Stimulated activated CD8-positive, alpha-beta memory T cell treated with anti-CD3 and anti-CD28 coated beads, Interleukin-4, amount 100 ng/mL, for 48 hours (primary cell): ENCODE data around the gene SCGB1D1.

Source experiments
- DNase-seq: peaks from one replicate; pipeline ENCODE4 v3.0.0-alpha.2; 2020

SCGB1D1 gene

GRCh38 chr11:62190011-62190410 lies at the start of gene SCGB1D1:
SCGB1D1 (plus strand) TSS chr11:62190216; CDS start chr11:62190285, 69 bp downstream.
- no peak for DNase-seq

GRCh38 chr11:62140304-62141110 lies 49.5 kb upstream of the SCGB1D1 start:
- DNase-seq, result peak; percentile 11

- DNase-seq, result peak; percentile 17
These were observed 48.6 kb upstream of the SCGB1D1 start for GRCh38 chr11:62141111-62142042.

GRCh38 chr11:62142043-62142375 lies 48.0 kb upstream of the SCGB1D1 start:
- DNase-seq, result no peak

GRCh38 chr11:62142921-62143320 lies 47.1 kb upstream of the SCGB1D1 start:
- DNase-seq, result peak; percentile 7

- peak; percentile 20 for DNase-seq
These were observed 46.3 kb upstream of the SCGB1D1 start for GRCh38 chr11:62143727-62144126.

- peak; percentile 10 for DNase-seq
These were observed 45.3 kb upstream of the SCGB1D1 start for GRCh38 chr11:62144641-62145255.

- DNase-seq, result peak; percentile 14
These were observed 44.6 kb upstream of the SCGB1D1 start for GRCh38 chr11:62145261-62145871.

GRCh38 chr11:62146476-62147200 lies 43.4 kb upstream of the SCGB1D1 start:
- peak; percentile 6 for DNase-seq

- peak; percentile 20 for DNase-seq
These were observed 42.5 kb upstream of the SCGB1D1 start for GRCh38 chr11:62147545-62147944.

- DNase-seq, result peak; percentile 11
These were observed 41.6 kb upstream of the SCGB1D1 start for GRCh38 chr11:62148271-62148980.

- DNase-seq, result peak; percentile 12
These were observed 39.8 kb upstream of the SCGB1D1 start for GRCh38 chr11:62149986-62150886.

GRCh38 chr11:62150887-62151736 lies 38.9 kb upstream of the SCGB1D1 start:
- peak; percentile 10 for DNase-seq

- no peak for DNase-seq
These were observed 38.3 kb upstream of the SCGB1D1 start for GRCh38 chr11:62151737-62152102.

GRCh38 chr11:62152245-62153086 lies 37.5 kb upstream of the SCGB1D1 start:
- no peak for DNase-seq

GRCh38 chr11:62153087-62153395 lies 37.0 kb upstream of the SCGB1D1 start:
- DNase-seq, result no peak

GRCh38 chr11:62153617-62154016 lies 36.4 kb upstream of the SCGB1D1 start:
- DNase-seq, result no peak

GRCh38 chr11:62157603-62158002 lies 32.4 kb upstream of the SCGB1D1 start:
- DNase-seq, result no peak

- DNase-seq, result no peak
These were observed 23.6 kb upstream of the SCGB1D1 start for GRCh38 chr11:62166371-62166770.
